Measurements from ENCODE around the gene FFAR2. TPM values are rescaled to one million over a fixed set of nuclear protein-coding genes. Genes with fewer than 3 reads are reported as not detected.

FFAR2 gene
- total and polyA plus RNA-seq, 2 donors from 2014 or later = 0.22 TPM; not detected in 1

- H3K4me1 ChIP-seq (ENCODE audit: control insufficient read depth in 2 of 3, insufficient read depth in 2 of 3, low read depth in 1 of 3, low read length in 3 of 3) = peaks cover 5 to 17% (median 11%) of the 10 kb centered on the region in 3 donors
- H3K36me3 ChIP-seq (ENCODE audit: control insufficient read depth in 2 of 3, insufficient read depth in 3 of 3, low read length in 3 of 3) = no peaks in the 10 kb centered on the region
- FAIRE-seq = no peak
- no peaks in the 10 kb centered on the region for H3K9me3 ChIP-seq (ENCODE audit: control insufficient read depth in 2 of 3, insufficient read depth in 1 of 3, low read length in 3 of 3)
- TF ChIP-seq CTCF (IDR thresholded peaks at IDR 0.05; ENCODE audit: borderline replicate concordance, extremely low read depth, insufficient read depth) = no peak
- no peak for DNase-seq
- H3K9ac ChIP-seq (ENCODE audit: low read length in 3 of 3) = no peak overlapping the region
- H3K27me3 ChIP-seq (ENCODE audit: control insufficient read depth, insufficient read depth, low read length) = no peaks in the 10 kb centered on the region
- no peak overlapping the region for H3K4me3 ChIP-seq (ENCODE audit: low read length in 3 of 3)
- intact Hi-C loops (cut with DNase I) = no loop called here
- no peak overlapping the region for H3K27ac ChIP-seq (ENCODE audit: low read depth in 2 of 2, low read length in 2 of 2)
Observed at GRCh38 chr19:35455616-35456201, 7.7 kb downstream of the FFAR2 start.

- intact Hi-C loops (cut with DNase I) = no loop called here
- peaks cover 5 to 17% (median 11%) of the 10 kb centered on the region in 3 donors for H3K4me1 ChIP-seq (ENCODE audit: control insufficient read depth in 2 of 3, insufficient read depth in 2 of 3, low read depth in 1 of 3, low read length in 3 of 3)
- H3K27ac ChIP-seq (ENCODE audit: low read depth in 2 of 2, low read length in 2 of 2) = no peak overlapping the region
- no peak for TF ChIP-seq CTCF (IDR thresholded peaks at IDR 0.05; ENCODE audit: borderline replicate concordance, extremely low read depth, insufficient read depth)
- H3K9ac ChIP-seq (ENCODE audit: low read length in 3 of 3) = no peak overlapping the region
- no peaks in the 10 kb centered on the region for H3K9me3 ChIP-seq (ENCODE audit: control insufficient read depth in 2 of 3, insufficient read depth in 1 of 3, low read length in 3 of 3)
- H3K27me3 ChIP-seq (ENCODE audit: control insufficient read depth, insufficient read depth, low read length) = no peaks in the 10 kb centered on the region
- FAIRE-seq = no peak
- no peak overlapping the region for H3K4me3 ChIP-seq (ENCODE audit: low read length in 3 of 3)
- no peaks in the 10 kb centered on the region for H3K36me3 ChIP-seq (ENCODE audit: control insufficient read depth in 2 of 3, insufficient read depth in 3 of 3, low read length in 3 of 3)
- no peak for DNase-seq
Observed at GRCh38 chr19:35457173-35457572, 9.1 kb downstream of the FFAR2 start.

GRCh38 chr19:35458192-35458591 lies 10.1 kb downstream of the FFAR2 start:
- Histone ChIP-seq H3K36me3 (ENCODE audit: control insufficient read depth in 2 of 3, insufficient read depth in 3 of 3, low read length in 3 of 3) (no peaks in the 10 kb centered on the region), H3K9ac (ENCODE audit: low read length in 3 of 3) (no peak overlapping the region), H3K27me3 (ENCODE audit: control insufficient read depth, insufficient read depth, low read length) (no peaks in the 10 kb centered on the region), H3K9me3 (ENCODE audit: control insufficient read depth in 2 of 3, insufficient read depth in 1 of 3, low read length in 3 of 3) (no peaks in the 10 kb centered on the region), H3K27ac (ENCODE audit: low read depth in 2 of 2, low read length in 2 of 2) (no peak overlapping the region), H3K4me3 (ENCODE audit: low read length in 3 of 3) (no peak overlapping the region), H3K4me1 (ENCODE audit: control insufficient read depth in 2 of 3, insufficient read depth in 2 of 3, low read depth in 1 of 3, low read length in 3 of 3) (peaks cover 5 to 17% (median 11%) of the 10 kb centered on the region in 3 donors)
- DNase-seq (no peak), FAIRE-seq (no peak)
- no peak for TF ChIP-seq CTCF (IDR thresholded peaks at IDR 0.05; ENCODE audit: borderline replicate concordance, extremely low read depth, insufficient read depth)
- intact Hi-C loops (cut with DNase I) = no loop called here
